NCI-H2107 (cell line): ENCODE results near the gene OR4N2.
"Not testable (repeated sequence)": the region's sequence is repeated elsewhere in the genome, so short reads cannot be mapped to it uniquely, and the experiment has no call there.

Experiments
- DNase-seq: peaks from one replicate; lab custom pipeline; 2025; lab: John Stamatoyannopoulos, UW

The OR4N2 gene

GRCh38 chr14:19834203-19834848, 30.8 kb downstream of the OR4N2 start:
- DNase-seq = not testable (repeated sequence)

- no peak for DNase-seq
Observed at GRCh38 chr14:19838433-19838832, 34.9 kb downstream of the OR4N2 start.

DNA sequence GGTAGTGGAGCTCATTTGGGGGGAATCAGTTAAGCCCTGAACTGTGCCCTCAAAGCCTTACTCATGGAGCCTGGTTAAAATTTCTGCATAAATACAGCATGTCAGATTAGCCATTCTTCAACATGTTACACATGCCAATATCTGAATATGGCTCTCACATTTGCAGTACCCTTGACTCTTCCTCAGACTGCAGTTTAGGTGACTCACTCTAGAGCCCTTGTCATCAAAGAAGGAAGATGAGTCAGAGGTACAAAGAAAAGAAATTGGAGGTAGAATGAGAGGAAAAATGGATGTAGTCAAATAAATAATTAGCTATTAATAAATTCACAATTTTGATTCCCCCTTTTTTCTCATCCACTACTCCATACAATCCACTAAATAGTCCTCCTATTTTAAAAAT, 47.8 kb downstream of the OR4N2 start:
- DNase-seq = no peak

GRCh38 chr14:19866061-19866669, 62.6 kb downstream of the OR4N2 start:
- not testable (repeated sequence) for DNase-seq

DNA sequence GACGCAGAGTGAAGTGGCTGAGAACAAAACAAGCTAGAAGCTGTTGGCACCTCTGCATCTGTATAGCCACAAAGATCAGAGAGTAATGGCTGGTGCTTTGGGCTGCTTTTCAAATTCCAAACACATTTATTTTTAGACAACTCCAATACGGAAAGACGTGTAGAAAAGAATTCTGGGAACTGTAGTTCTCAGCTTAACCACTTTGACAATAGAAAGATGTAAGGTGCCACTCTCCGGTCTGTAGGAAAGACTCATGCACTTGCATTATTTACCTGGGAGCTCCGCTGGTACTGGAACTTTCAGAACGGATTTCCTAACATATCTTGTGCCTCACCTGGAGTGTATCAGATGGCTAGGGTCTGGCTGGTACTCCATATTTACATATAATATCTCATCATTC, 69.6 kb downstream of the OR4N2 start:
- DNase-seq = no peak

GRCh38 chr14:19874842-19875241, 71.3 kb downstream of the OR4N2 start, which contains the start of gene OR4K2:
Gene OR4K2, plus strand, starts transcription at chr14:19875142. Its CDS starts 1,126 bp downstream, at chr14:19876268.
- DNase-seq = no peak

DNA sequence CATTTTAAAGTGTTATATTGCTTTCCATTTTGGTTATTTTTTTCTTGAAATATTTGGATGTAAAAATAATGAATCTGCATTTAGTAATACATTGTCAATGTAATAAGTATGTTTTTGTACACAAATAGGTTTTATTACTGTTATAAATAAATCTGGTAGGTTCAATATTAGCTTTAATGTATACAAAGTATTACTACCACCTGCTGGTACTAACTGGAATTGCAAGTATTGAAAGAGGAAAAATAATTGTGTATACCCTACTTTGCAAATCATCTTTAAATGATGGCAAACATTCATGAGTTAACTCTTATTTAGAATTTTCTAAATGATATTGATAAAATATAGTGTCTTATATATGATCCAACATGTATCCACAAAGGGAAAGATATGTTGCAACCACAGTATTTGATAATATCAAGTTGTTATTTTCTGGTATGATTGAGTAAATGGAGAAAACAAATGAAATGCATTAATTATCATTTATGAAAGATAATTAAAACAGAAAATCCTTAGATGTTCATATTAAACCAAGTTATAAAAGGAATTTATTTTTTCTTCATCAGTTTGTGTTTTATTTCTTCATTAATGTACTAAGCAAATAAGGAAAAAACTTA, 74.6 kb downstream of the OR4N2 start:
- DNase-seq = no peak
